Adrenal gland (tissue), 5 donors: ENCODE results near the gene NSUN4.

Source experiments
- CTCF ChIP-seq, 6 experiments: fragments of 450-650 bp in 4 of 6; fragments of 200-600 bp in 2 of 6; sonication (generic) in 1 of 6; IDR thresholded peaks; 1 replicate in 5 of 6; 2 replicates in 1 of 6; pipeline versions ENCODE4 v1.5.1 to v1.8.0; 2016 to 2021; ENCODE audit warnings: antibody characterized with exemption in 6 of 6, mild to moderate bottlenecking in 2 of 6, moderate library complexity in 1 of 6
- POLR2A ChIP-seq, 2 donors: fragments of 450-650 bp; IDR thresholded peaks; one replicate each; pipeline ENCODE4 v1.6.1; 2017; ENCODE audit warnings: antibody characterized with exemption in 2 of 2, mild to moderate bottlenecking in 2 of 2, moderate library complexity in 1 of 2
- donor health status: DM: no; HTN: no; CAD: no.

GRCh38 chr1:46310321-46310720 is 30.3 kb upstream of the NSUN4 start:
- no peak for TF ChIP-seq CTCF (IDR thresholded peaks at IDR 0.05)
- no peak for TF ChIP-seq POLR2A (IDR thresholded peaks at IDR 0.05)
